K562 treated with DMSO at 1 percent for 24 hours (cell line): ENCODE results near the gene ABI2. TPM values are rescaled to one million over a fixed set of nuclear protein-coding genes. Genes with fewer than 3 reads are reported as not detected.

Experiments used
- total RNA-seq: library from RNA; unstranded; fragments of 300-600 nt; gene quantifications from 2 replicates; pipeline ENCODE4 v1.2.3, GENCODE V29; 2022; ENCODE audit warnings: low read depth; ENCODE audit not compliant: insufficient read depth

The ABI2 gene
- 21.8 and 30.6 TPM in 2 replicates for total RNA-seq

GRCh38 chr2:203327901-203328759, at the start of gene ABI2:
Gene ABI2 (plus strand): TSS chr2:203328394. CDS start chr2:203328515, 121 bp downstream.

Other genes starting within 250 kb of the ABI2 start
- gene CYP20A1, start 89.4 kb upstream of the ABI2 start, total RNA-seq: 4.9 and 7.8 TPM in 2 replicates
- 0.24 and 4.4 TPM in 2 replicates for gene RAPH1, start 206.9 kb downstream of the ABI2 start, total RNA-seq